GM10266 (cell line): Measurements from ENCODE around the gene METTL5.

Experiments used
- DNase-seq: peaks from one replicate; pipeline ENCODE4 v3.0.0; 2012; ENCODE audit errors: extremely low spot score
- CTCF ChIP-seq: IDR thresholded peaks from 2 replicates; pipeline ENCODE4 v1.5.1; 2012; ENCODE audit warnings: mild to moderate bottlenecking, low read depth; ENCODE audit not compliant: control insufficient read depth, insufficient read depth; ENCODE audit errors: missing control alignments

Gene METTL5

GRCh38 chr2:169808221-169808620 lies 16.5 kb downstream of the METTL5 start:
- DNase-seq = no peak
- no peak for TF ChIP-seq CTCF

- TF ChIP-seq CTCF = no peak
- DNase-seq = no peak
Observed at GRCh38 chr2:169806586-169806985, 18.1 kb downstream of the METTL5 start.

- no peak for TF ChIP-seq CTCF
Observed at GRCh38 chr2:169803480-169803879, 21.2 kb downstream of the METTL5 start.

GRCh38 chr2:169798718-169799592 lies 25.8 kb downstream of the METTL5 start, which contains the start of gene SSB:
TSS of gene SSB (plus strand) at chr2:169798871. CDS start at chr2:169800961, 2,090 bp downstream.
- peak; percentile 95 for DNase-seq
- TF ChIP-seq CTCF = no peak

More at GRCh38 chr2:169803480-169803879, 21.2 kb downstream of the METTL5 start:
- no peak for DNase-seq

GRCh38 chr2:169798397-169798717 lies 26.3 kb downstream of the METTL5 start:
- DNase-seq = no peak
- no peak for TF ChIP-seq CTCF

- TF ChIP-seq CTCF = no peak
- DNase-seq = no peak
Observed at GRCh38 chr2:169797601-169798000, 27.1 kb downstream of the METTL5 start.

GRCh38 chr2:169796441-169796840 lies 28.3 kb downstream of the METTL5 start:
- TF ChIP-seq CTCF = no peak
- DNase-seq = no peak
